ENCODE results near the gene ZBTB21.

Gene ZBTB21

GRCh38 chr21:41989698-41990097 is 20.5 kb downstream of the ZBTB21 start:
- no peak for DNase-seq

- no peak for DNase-seq
Measured at GRCh38 chr21:41987310-41987709, 22.9 kb downstream of the ZBTB21 start.

GRCh38 chr21:41985662-41986416 is 24.3 kb downstream of the ZBTB21 start:
- no peak for DNase-seq

- DNase-seq: no peak
Measured at GRCh38 chr21:41983229-41983628, 26.9 kb downstream of the ZBTB21 start.

- DNase-seq: no peak
Measured at GRCh38 chr21:41980561-41980960, 29.6 kb downstream of the ZBTB21 start.

- no peak for DNase-seq
Measured at GRCh38 chr21:41979751-41980369, 30.3 kb downstream of the ZBTB21 start.

GRCh38 chr21:41979335-41979734 is 30.8 kb downstream of the ZBTB21 start:
- no peak for DNase-seq

- no peak for DNase-seq
Measured at GRCh38 chr21:41977034-41977950, 32.9 kb downstream of the ZBTB21 start.

GRCh38 chr21:41976611-41977010 is 33.5 kb downstream of the ZBTB21 start:
- DNase-seq: no peak

- no peak for DNase-seq
Measured at GRCh38 chr21:41975391-41976272, 34.5 kb downstream of the ZBTB21 start.

- no peak for DNase-seq
Measured at GRCh38 chr21:41974752-41975053, 35.5 kb downstream of the ZBTB21 start.

- DNase-seq: no peak
Measured at GRCh38 chr21:41973861-41974751, 36.1 kb downstream of the ZBTB21 start.

GRCh38 chr21:41973427-41973831 is 36.7 kb downstream of the ZBTB21 start:
- no peak for DNase-seq

- DNase-seq: no peak
Measured at GRCh38 chr21:41972511-41973205, 37.5 kb downstream of the ZBTB21 start.

GRCh38 chr21:41971891-41972290 is 38.3 kb downstream of the ZBTB21 start:
- DNase-seq: no peak

- no peak for DNase-seq
Measured at GRCh38 chr21:41970751-41971653, 39.2 kb downstream of the ZBTB21 start.

GRCh38 chr21:41970106-41970391 is 40.1 kb downstream of the ZBTB21 start:
- no peak for DNase-seq

GRCh38 chr21:41967708-41968107 is 42.5 kb downstream of the ZBTB21 start:
- DNase-seq: no peak

- no peak for DNase-seq
Measured at GRCh38 chr21:41966872-41967621, 43.1 kb downstream of the ZBTB21 start.

Data from NCI-H1105 treated with DMSO at 0.1 percent for 48 hours (cell line).